Activated CD4-positive, alpha-beta memory T cell treated with anti-CD3 and anti-CD28 coated beads for 36 hours (primary cell): ENCODE data around the gene ACTR2. TPM values are rescaled to one million over a fixed set of nuclear protein-coding genes. Genes with fewer than 3 reads are reported as not detected.
"Not testable (repeated sequence)": the region's sequence is repeated elsewhere in the genome, so short reads cannot be mapped to it uniquely, and the experiment has no call there.

Source experiments
- CTCF ChIA-PET: fragments of 350-600 bp; sonication (Branson Sonifier 250); formaldehyde crosslinking; loops from one replicate; lab custom pipeline; 2021; ENCODE audit warnings: antibody characterized with exemption, inconsistent platforms; lab: Charles Lee
- POLR2A ChIA-PET: fragments of 350-600 bp; sonication (Branson Sonifier 250); formaldehyde crosslinking; loops from one replicate; lab custom pipeline; 2021; ENCODE audit warnings: antibody characterized with exemption; lab: Charles Lee
- DNase-seq: peaks from one replicate; pipeline ENCODE4 v3.0.0-alpha.2; 2020
- H3K27ac Mint-ChIP-seq: one replicate; pipeline ENCODE4 v1.8.0; 2021; ENCODE audit warnings: mixed read lengths
- H3K27me3 Mint-ChIP-seq: one replicate; pipeline ENCODE4 v1.8.0; 2021; ENCODE audit warnings: mixed read lengths
- H3K36me3 Mint-ChIP-seq: one replicate; pipeline ENCODE4 v1.8.0; 2021; ENCODE audit warnings: mixed read lengths
- H3K4me1 Mint-ChIP-seq: one replicate; pipeline ENCODE4 v1.8.0; 2021; ENCODE audit warnings: low read depth, mixed read lengths
- H3K4me3 Mint-ChIP-seq: one replicate; pipeline ENCODE4 v1.8.0; 2021; ENCODE audit warnings: mild to moderate bottlenecking, mixed read lengths
- H3K9me3 Mint-ChIP-seq: one replicate; pipeline ENCODE4 v1.8.0; 2021; ENCODE audit warnings: mixed read lengths
- intact Hi-C: fragments of 100-400 bp; cut with micrococcal nuclease; formaldehyde crosslinking; loops from one replicate; pipeline ENCODE4 v1.15.1; 2023
- total RNA-seq, 2 experiments: library from RNA; stranded (reverse); gene quantifications; one replicate each; pipeline ENCODE4 v1.2.3, GENCODE V29; 2021

The ACTR2 gene
- total RNA-seq, 2 experiments from 2014 or later = 401 to 406 TPM

- intact Hi-C loops = loop anchor here (5.0 kb wide), 1 partner anchor 39 kb away; no protein-coding TSS in a partner anchor
- no peak overlapping the region for H3K4me3 Mint-ChIP-seq
Measured at GRCh38 chr2:65316072-65316471, 88.4 kb downstream of the ACTR2 start.

GRCh38 chr2:65317351-65317750 is 89.7 kb downstream of the ACTR2 start:
- H3K27me3 Mint-ChIP-seq, CTCF ChIA-PET, H3K27ac Mint-ChIP-seq, H3K4me3 Mint-ChIP-seq, H3K9me3 Mint-ChIP-seq, POLR2A ChIA-PET, DNase-seq: not testable (repeated sequence)
- Mint-ChIP-seq H3K4me1 (peaks cover 24% of the 10 kb centered on the region), H3K36me3 (peaks cover 17% of the 10 kb centered on the region)
- intact Hi-C loops = loop anchor here (5.0 kb wide), 1 partner anchor 40 kb away; no protein-coding TSS in a partner anchor

More at GRCh38 chr2:65316072-65316471, 88.4 kb downstream of the ACTR2 start:
- no peaks in the 10 kb centered on the region for H3K27me3 Mint-ChIP-seq
- POLR2A ChIA-PET = no interaction called here
- no peak for DNase-seq
- H3K36me3 Mint-ChIP-seq = peaks cover 17% of the 10 kb centered on the region
- H3K27ac Mint-ChIP-seq = no peak overlapping the region
- CTCF ChIA-PET = no interaction called here
- H3K9me3 Mint-ChIP-seq = no peaks in the 10 kb centered on the region
- peaks cover 24% of the 10 kb centered on the region for H3K4me1 Mint-ChIP-seq

- peaks cover 24% of the 10 kb centered on the region for H3K4me1 Mint-ChIP-seq
- intact Hi-C loops = loop anchor here (5.0 kb wide), 1 partner anchor 41 kb away; no protein-coding TSS in a partner anchor
- no peaks in the 10 kb centered on the region for H3K27me3 Mint-ChIP-seq
- no peak overlapping the region for H3K27ac Mint-ChIP-seq
- H3K9me3 Mint-ChIP-seq = no peaks in the 10 kb centered on the region
- H3K4me3 Mint-ChIP-seq = no peak overlapping the region
- ChIA-PET POLR2A (no interaction called here), CTCF (no interaction called here)
- peaks cover 16% of the 10 kb centered on the region for H3K36me3 Mint-ChIP-seq
- DNase-seq = no peak
Measured at GRCh38 chr2:65317841-65318240, 90.2 kb downstream of the ACTR2 start.

GRCh38 chr2:65319072-65319673 is 91.5 kb downstream of the ACTR2 start:
- peak overlapping the region; percentile 62 for H3K27ac Mint-ChIP-seq
- ChIA-PET POLR2A (interaction anchor here (1.1 to 2.8 kb wide), 5 partner anchors 19 to 117 kb away, joined by 4 to 28 read pairs (median 12); no protein-coding TSS in a partner anchor), CTCF (interaction anchor here (1.4 to 3.3 kb wide), 8 partner anchors 19 to 120 kb away, joined by 4 to 28 read pairs (median 10); partner anchors contain the start of gene ACTR2)
- H3K4me1 Mint-ChIP-seq = peaks cover 24% of the 10 kb centered on the region
- intact Hi-C loops = loop anchor here (5.0 kb wide), 1 partner anchor 42 kb away; no protein-coding TSS in a partner anchor
- H3K9me3 Mint-ChIP-seq = no peaks in the 10 kb centered on the region
- H3K27me3 Mint-ChIP-seq = no peaks in the 10 kb centered on the region
- peaks cover 4% of the 10 kb centered on the region for H3K36me3 Mint-ChIP-seq
- no peak overlapping the region for H3K4me3 Mint-ChIP-seq
- no peak for DNase-seq

- ChIA-PET CTCF (interaction anchor here (0.7 to 3.3 kb wide), 20 partner anchors 9 to 120 kb away, joined by 3 to 28 read pairs (median 4); partner anchors contain the start of gene ACTR2), POLR2A (interaction anchor here (0.7 to 2.8 kb wide), 10 partner anchors 17 to 116 kb away, joined by 3 to 28 read pairs (median 5); partner anchors contain the start of gene SPRED2)
- H3K27me3 Mint-ChIP-seq = no peaks in the 10 kb centered on the region
- H3K4me1 Mint-ChIP-seq = peaks cover 24% of the 10 kb centered on the region
- intact Hi-C loops = loop anchor here (1.0 to 5.0 kb wide), 9 partner anchors 18 to 254 kb away; no protein-coding TSS in a partner anchor
- no peak overlapping the region for H3K4me3 Mint-ChIP-seq
- H3K36me3 Mint-ChIP-seq = no peaks in the 10 kb centered on the region
- no peaks in the 10 kb centered on the region for H3K9me3 Mint-ChIP-seq
- peak overlapping the region; percentile 62 for H3K27ac Mint-ChIP-seq
- DNase-seq = no peak
Measured at GRCh38 chr2:65319674-65320041, 92.0 kb downstream of the ACTR2 start.

GRCh38 chr2:65320042-65320725 is 92.6 kb downstream of the ACTR2 start:
- H3K4me1 Mint-ChIP-seq = peaks cover 24% of the 10 kb centered on the region
- H3K9me3 Mint-ChIP-seq = no peaks in the 10 kb centered on the region
- peak; percentile 56 for DNase-seq
- ChIA-PET CTCF (interaction anchor here (0.7 to 3.3 kb wide), 24 partner anchors 9 to 119 kb away, joined by 3 to 28 read pairs (median 4); partner anchors contain the start of gene ACTR2), POLR2A (interaction anchor here (0.7 to 2.8 kb wide), 12 partner anchors 17 to 132 kb away, joined by 3 to 28 read pairs (median 4); partner anchors contain the start of genes ACTR2 and SPRED2)
- H3K27me3 Mint-ChIP-seq = no peaks in the 10 kb centered on the region
- peak overlapping the region; percentile 89 for H3K27ac Mint-ChIP-seq
- no peaks in the 10 kb centered on the region for H3K36me3 Mint-ChIP-seq
- H3K4me3 Mint-ChIP-seq = no peak overlapping the region
- intact Hi-C loops = loop anchor here (1.0 to 2.0 kb wide), 8 partner anchors 19 to 253 kb away; no protein-coding TSS in a partner anchor

Other genes with a start within 250 kb of the ACTR2 start
- 10 to 100 TPM; 15.9 TPM for gene SLC1A4, start 238.4 kb upstream of the ACTR2 start, total RNA-seq
- 1 to 10 TPM; 6.6 to 8.0 TPM for gene CEP68, start 171.4 kb upstream of the ACTR2 start, total RNA-seq
- 10 to 100 TPM; 84.3 to 84.5 TPM for gene RAB1A, start 97.7 kb upstream of the ACTR2 start, total RNA-seq
- gene SPRED2, start 204.8 kb downstream of the ACTR2 start, total RNA-seq = 1 to 10 TPM; 6.1 to 8.9 TPM